Endothelial cell of umbilical vein (primary cell): ENCODE measurements around the gene DOCK4. TPM values are rescaled to one million over a fixed set of nuclear protein-coding genes. Genes with fewer than 3 reads are reported as not detected.

ENCODE experiments used
- BruUV-seq: library from RNA; stranded (reverse); fragments of 400-500 nt; replicated peaks from 2 replicates; lab custom pipeline; 2021; lab: Mats Ljungman, UMichigan
- CTCF ChIA-PET: fragments of 300-600, 350-600 bp; sonication (Branson Sonifier 250); formaldehyde crosslinking; loops from one replicate; lab custom pipeline; 2021; ENCODE audit warnings: antibody characterized with exemption, inconsistent platforms; lab: Charles Lee
- POLR2A ChIA-PET: fragments of 300-600, 350-600 bp; sonication (Branson Sonifier 250); formaldehyde crosslinking; loops from one replicate; lab custom pipeline; 2021; ENCODE audit warnings: antibody characterized with exemption, inconsistent platforms; lab: Charles Lee
- DNase-seq: peaks from one replicate; pipeline ENCODE4 v3.0.0-alpha.2; 2011; ENCODE audit warnings: low read depth, low spot score
- FAIRE-seq: peaks from 2 replicates; lab custom pipeline; 2011; peaks lifted over from hg19 to GRCh38; lab: Jason Lieb, UNC
- H2AFZ ChIP-seq: 2 replicates; pipeline ENCODE4 v1.6.0; 2012; ENCODE audit warnings: low read depth, low read length, control low read depth, inconsistent platforms
- H3K27ac ChIP-seq: 2 replicates; pipeline ENCODE4 v1.5.1; 2011; ENCODE audit warnings: low read depth, mild to moderate bottlenecking, control low read depth, low read length, moderate library complexity; ENCODE audit not compliant: insufficient read depth
- H3K27me3 ChIP-seq, 2 experiments: 2 replicates each; pipeline versions ENCODE4 v1.6.0 to v1.6.1; 2011; ENCODE audit warnings: low read length in 2 of 2, mixed read lengths in 1 of 2; ENCODE audit not compliant: control insufficient read depth in 2 of 2, insufficient read depth in 2 of 2
- H3K36me3 ChIP-seq, 2 experiments: 2 replicates in 1 of 2; 3 replicates in 1 of 2; pipeline ENCODE4 v1.5.1; 2011; ENCODE audit warnings: low read length in 2 of 2, mild to moderate bottlenecking in 1 of 2, moderate library complexity in 1 of 2; ENCODE audit not compliant: control insufficient read depth in 2 of 2, insufficient read depth in 2 of 2; ENCODE audit errors: extremely low read depth in 1 of 2
- H3K4me1 ChIP-seq: 3 replicates; pipeline ENCODE4 v1.5.1; 2011; ENCODE audit warnings: mild to moderate bottlenecking, low read length; ENCODE audit not compliant: control insufficient read depth, insufficient read depth; ENCODE audit errors: extremely low read depth
- H3K4me2 ChIP-seq: 2 replicates; pipeline ENCODE4 v1.6.1; 2011; ENCODE audit warnings: low read length, control low read depth, mixed read lengths; ENCODE audit not compliant: insufficient read depth
- H3K4me3 ChIP-seq, 3 experiments: fragments of 200-600 bp in 1 of 3; sonication (generic), shearing (Covaris generic) in 1 of 3; replicated peaks in 1 of 3; 2 replicates each; pipeline ENCODE4 v1.5.1; 2011 to 2016; ENCODE audit warnings: control low read depth in 3 of 3, low read length in 3 of 3, mild to moderate bottlenecking in 2 of 3, inconsistent platforms in 1 of 3, low read depth in 1 of 3, moderate library complexity in 1 of 3; ENCODE audit not compliant: insufficient read depth in 1 of 3
- H3K79me2 ChIP-seq: 2 replicates; pipeline ENCODE4 v1.6.0; 2012; ENCODE audit warnings: low read length, inconsistent platforms; ENCODE audit not compliant: control insufficient read depth, insufficient read depth
- H3K9ac ChIP-seq: replicated peaks from 2 replicates; pipeline ENCODE3; 2011; ENCODE audit warnings: low read length, control low read depth; ENCODE audit not compliant: insufficient read depth; ENCODE audit errors: extremely low read depth
- H3K9me1 ChIP-seq: replicated peaks from 3 replicates; pipeline ENCODE4 v1.6.0; 2011; ENCODE audit warnings: mild to moderate bottlenecking, low read length; ENCODE audit not compliant: control insufficient read depth, insufficient read depth; ENCODE audit errors: extremely low read depth
- H3K9me3 ChIP-seq: replicated peaks from 2 replicates; pipeline ENCODE4 v1.5.1; 2012; ENCODE audit warnings: low read length, inconsistent platforms; ENCODE audit not compliant: control insufficient read depth, insufficient read depth
- H4K20me1 ChIP-seq: replicated peaks from 2 replicates; pipeline ENCODE3; 2011; ENCODE audit warnings: mild to moderate bottlenecking, low read length; ENCODE audit not compliant: control insufficient read depth, insufficient read depth; ENCODE audit errors: extremely low read depth
- CTCF ChIP-seq, 2 donors: IDR thresholded peaks; 1 replicate in 1 of 2; 2 replicates in 1 of 2; pipeline ENCODE4 v1.5.1; 2011; ENCODE audit warnings: low read length in 2 of 2, mild to moderate bottlenecking in 2 of 2, moderate library complexity in 2 of 2, control low read depth in 1 of 2, inconsistent platforms in 1 of 2, low read depth in 1 of 2; ENCODE audit not compliant: insufficient read depth in 1 of 2; ENCODE audit errors: extremely low read depth in 1 of 2
- EZH2 ChIP-seq: IDR thresholded peaks from 2 replicates; pipeline ENCODE4 v1.6.1; 2012; ENCODE audit warnings: borderline replicate concordance, low read depth, mild to moderate bottlenecking, moderate library complexity, low read length, inconsistent platforms; ENCODE audit not compliant: severe bottlenecking
- FOS ChIP-seq: IDR thresholded peaks from 2 replicates; pipeline ENCODE4 v1.6.1; 2011; ENCODE audit warnings: mild to moderate bottlenecking, low read length, moderate library complexity, borderline replicate concordance; ENCODE audit not compliant: insufficient read depth
- GATA2 ChIP-seq: IDR thresholded peaks from 2 replicates; pipeline ENCODE4 v1.7.0; 2011; ENCODE audit warnings: low read depth, mild to moderate bottlenecking, moderate library complexity, mixed read lengths, low read length; ENCODE audit not compliant: insufficient read length, insufficient read depth
- JUN ChIP-seq: IDR thresholded peaks from 2 replicates; pipeline ENCODE4 v1.6.1; 2011; ENCODE audit warnings: borderline replicate concordance, low read depth; ENCODE audit not compliant: insufficient read length, insufficient read depth
- MAX ChIP-seq: IDR thresholded peaks from 2 replicates; pipeline ENCODE4 v1.6.1; 2011; ENCODE audit not compliant: insufficient read depth, insufficient read length
- MYC ChIP-seq: IDR thresholded peaks from one replicate; pipeline ENCODE4 v1.6.1; 2011; ENCODE audit warnings: mild to moderate bottlenecking, low read depth, low read length
- POLR2A ChIP-seq: IDR thresholded peaks from 2 replicates; pipeline ENCODE4 v1.6.1; 2012; ENCODE audit warnings: low read depth, mild to moderate bottlenecking, control low read depth, low read length
- POLR2AphosphoS5 ChIP-seq: IDR thresholded peaks from 2 replicates; pipeline ENCODE4 v1.6.1; 2012; ENCODE audit warnings: low read depth, mild to moderate bottlenecking, control low read depth, low read length, moderate library complexity; ENCODE audit not compliant: insufficient read depth
- dilution Hi-C: fragments of 300-500 bp; cut with MboI; formaldehyde crosslinking; loops from one replicate; pipeline ENCODE4 v1.15.0; 2019; ENCODE audit warnings: low sequenced_read_pairs; ENCODE audit not compliant: extremely low pct_ligation_motif_present
- intact Hi-C: fragments of 100-400 bp; cut with micrococcal nuclease; formaldehyde crosslinking; loops from one replicate; pipeline ENCODE4 v1.10.0; 2022
- polyA plus RNA-seq, 4 experiments: library from polyadenylated mRNA; depleted of rRNA in 3 of 4; stranded (reverse) in 3 of 4; unstranded in 1 of 4; fragments of >200 nt; gene quantifications; 2 replicates each; pipeline versions ENCODE4 v1.2.1 to v1.2.3, GENCODE V29; 2011 to 2012; ENCODE audit warnings: missing spikeins in 1 of 4
- total RNA-seq: library from RNA; stranded (reverse); gene quantifications from 2 replicates; pipeline ENCODE4 v1.2.3, GENCODE V29; 2021

DOCK4 gene
- total and polyA plus RNA-seq, 2 donors (not counting 3 experiments of a cell fraction or from before 2014, with no cell fraction given): 47.4 to 164 TPM

- DNase-seq (no peak), FAIRE-seq (no peak)
- Histone ChIP-seq H2AFZ (no peak overlapping the region), H4K20me1 (no peaks in the 10 kb centered on the region), H3K4me1 (peaks cover 13% of the 10 kb centered on the region), H3K27ac (no peak overlapping the region), H3K36me3 (peaks cover 11 to 13% of the 10 kb centered on the region in 2 experiments), H3K9me1 (no peaks in the 10 kb centered on the region), H3K27me3 (no peaks in the 10 kb centered on the region), H3K9me3 (no peaks in the 10 kb centered on the region), H3K9ac (no peak overlapping the region), H3K4me2 (no peak overlapping the region), H3K79me2 (no peaks in the 10 kb centered on the region), H3K4me3 (no peak overlapping the region)
- POLR2A ChIA-PET: no interaction called here
- CTCF ChIA-PET: interaction anchor here (1.6 kb wide), 1 partner anchor 106 kb away, joined by 3 read pairs; no protein-coding TSS in a partner anchor
- intact Hi-C loops: no loop called here
- BruUV-seq: no TSS peak
- dilution Hi-C loops: loop anchor here (25.0 kb wide), 1 partner anchor 663 kb away; no protein-coding TSS in a partner anchor
- TF ChIP-seq POLR2A (no peak), EZH2 (no peak), JUN (no peak), MYC (no peak), CTCF (IDR thresholded peaks at IDR 0.05; ENCODE audit: extremely low read depth in 1 of 2, insufficient read depth in 1 of 2, low read depth in 1 of 2, low read length in 2 of 2) (no peak), MAX (no peak), FOS (no peak), GATA2 (no peak), POLR2AphosphoS5 (no peak)
Observed at GRCh38 chr7:111749625-111750024, 456.6 kb downstream of the DOCK4 start.
